HL-60 (cell line): ENCODE measurements around the gene LRRC1.

Source experiments
- DNase-seq, 2 experiments: peaks; one replicate each; pipeline ENCODE4 v3.0.0-alpha.2; 2010 to 2020; ENCODE audit warnings: low read depth in 1 of 2, low spot score in 1 of 2
- H3K27ac ChIP-seq: fragments of 250-450 bp; sonication (Bioruptor Pico); replicated peaks from 2 replicates; pipeline ENCODE4 v1.5.1; 2020; ENCODE audit warnings: mild to moderate bottlenecking, moderate library complexity
- H3K27me3 ChIP-seq: fragments of 250-450 bp; sonication (Bioruptor Pico); 2 replicates; pipeline ENCODE4 v1.5.1; 2021; ENCODE audit warnings: mild to moderate bottlenecking, moderate library complexity; ENCODE audit not compliant: insufficient read depth, poor library complexity, severe bottlenecking
- H3K4me3 ChIP-seq: replicated peaks from 2 replicates; pipeline ENCODE4 v1.5.1; 2011; ENCODE audit warnings: mild to moderate bottlenecking, control low read depth, low read length; ENCODE audit not compliant: insufficient read depth
- GABPA ChIP-seq: IDR thresholded peaks from 2 replicates; pipeline ENCODE4 v1.6.1; 2012; ENCODE audit warnings: low read depth
- POLR2AphosphoS5 ChIP-seq: IDR thresholded peaks from 2 replicates; pipeline ENCODE4 v1.6.1; 2012; ENCODE audit warnings: low read depth
- SPI1 ChIP-seq: IDR thresholded peaks from 2 replicates; pipeline ENCODE4 v1.6.1; 2012; ENCODE audit warnings: low read depth, mild to moderate bottlenecking, borderline replicate concordance
- TF ChIP-seq, protein P1 (sequence below): IDR thresholded peaks from one replicate; pipeline ENCODE4 v1.5.1; 2011; ENCODE audit warnings: low read length, control low read depth, inconsistent platforms; ENCODE audit not compliant: insufficient read depth
- TF ChIP-seq, protein P2 (sequence below): IDR thresholded peaks from 2 replicates; pipeline ENCODE4 v1.6.1; 2012; ENCODE audit warnings: low read depth; ENCODE audit not compliant: insufficient replicate concordance

LRRC1 gene

DNA sequence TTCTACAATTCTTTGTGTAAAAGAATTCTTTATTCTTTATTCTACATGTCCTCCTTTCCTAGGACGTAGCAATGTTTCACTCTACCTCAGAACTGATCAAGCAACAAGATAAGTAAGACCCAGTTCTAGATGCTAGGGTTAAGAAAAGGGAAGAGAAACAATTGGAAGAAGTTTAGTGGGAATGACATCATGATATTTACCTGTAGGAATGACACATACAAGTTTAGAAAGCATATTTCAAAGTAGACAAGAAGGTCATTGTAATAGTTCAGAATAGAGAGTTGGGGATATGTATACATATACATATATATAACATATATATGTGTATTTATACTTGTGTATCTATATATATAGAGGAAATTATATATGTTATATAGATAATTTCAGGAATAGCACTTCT is 43.4 kb upstream of the LRRC1 start:
- DNase-seq = no peak
- Histone ChIP-seq H3K4me3 (no peak overlapping the region), H3K27me3 (no peaks in the 10 kb centered on the region), H3K27ac (no peak overlapping the region)
- TF ChIP-seq, protein P1, sequence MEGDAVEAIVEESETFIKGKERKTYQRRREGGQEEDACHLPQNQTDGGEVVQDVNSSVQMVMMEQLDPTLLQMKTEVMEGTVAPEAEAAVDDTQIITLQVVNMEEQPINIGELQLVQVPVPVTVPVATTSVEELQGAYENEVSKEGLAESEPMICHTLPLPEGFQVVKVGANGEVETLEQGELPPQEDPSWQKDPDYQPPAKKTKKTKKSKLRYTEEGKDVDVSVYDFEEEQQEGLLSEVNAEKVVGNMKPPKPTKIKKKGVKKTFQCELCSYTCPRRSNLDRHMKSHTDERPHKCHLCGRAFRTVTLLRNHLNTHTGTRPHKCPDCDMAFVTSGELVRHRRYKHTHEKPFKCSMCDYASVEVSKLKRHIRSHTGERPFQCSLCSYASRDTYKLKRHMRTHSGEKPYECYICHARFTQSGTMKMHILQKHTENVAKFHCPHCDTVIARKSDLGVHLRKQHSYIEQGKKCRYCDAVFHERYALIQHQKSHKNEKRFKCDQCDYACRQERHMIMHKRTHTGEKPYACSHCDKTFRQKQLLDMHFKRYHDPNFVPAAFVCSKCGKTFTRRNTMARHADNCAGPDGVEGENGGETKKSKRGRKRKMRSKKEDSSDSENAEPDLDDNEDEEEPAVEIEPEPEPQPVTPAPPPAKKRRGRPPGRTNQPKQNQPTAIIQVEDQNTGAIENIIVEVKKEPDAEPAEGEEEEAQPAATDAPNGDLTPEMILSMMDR = no peak
- TF ChIP-seq, protein P2, sequence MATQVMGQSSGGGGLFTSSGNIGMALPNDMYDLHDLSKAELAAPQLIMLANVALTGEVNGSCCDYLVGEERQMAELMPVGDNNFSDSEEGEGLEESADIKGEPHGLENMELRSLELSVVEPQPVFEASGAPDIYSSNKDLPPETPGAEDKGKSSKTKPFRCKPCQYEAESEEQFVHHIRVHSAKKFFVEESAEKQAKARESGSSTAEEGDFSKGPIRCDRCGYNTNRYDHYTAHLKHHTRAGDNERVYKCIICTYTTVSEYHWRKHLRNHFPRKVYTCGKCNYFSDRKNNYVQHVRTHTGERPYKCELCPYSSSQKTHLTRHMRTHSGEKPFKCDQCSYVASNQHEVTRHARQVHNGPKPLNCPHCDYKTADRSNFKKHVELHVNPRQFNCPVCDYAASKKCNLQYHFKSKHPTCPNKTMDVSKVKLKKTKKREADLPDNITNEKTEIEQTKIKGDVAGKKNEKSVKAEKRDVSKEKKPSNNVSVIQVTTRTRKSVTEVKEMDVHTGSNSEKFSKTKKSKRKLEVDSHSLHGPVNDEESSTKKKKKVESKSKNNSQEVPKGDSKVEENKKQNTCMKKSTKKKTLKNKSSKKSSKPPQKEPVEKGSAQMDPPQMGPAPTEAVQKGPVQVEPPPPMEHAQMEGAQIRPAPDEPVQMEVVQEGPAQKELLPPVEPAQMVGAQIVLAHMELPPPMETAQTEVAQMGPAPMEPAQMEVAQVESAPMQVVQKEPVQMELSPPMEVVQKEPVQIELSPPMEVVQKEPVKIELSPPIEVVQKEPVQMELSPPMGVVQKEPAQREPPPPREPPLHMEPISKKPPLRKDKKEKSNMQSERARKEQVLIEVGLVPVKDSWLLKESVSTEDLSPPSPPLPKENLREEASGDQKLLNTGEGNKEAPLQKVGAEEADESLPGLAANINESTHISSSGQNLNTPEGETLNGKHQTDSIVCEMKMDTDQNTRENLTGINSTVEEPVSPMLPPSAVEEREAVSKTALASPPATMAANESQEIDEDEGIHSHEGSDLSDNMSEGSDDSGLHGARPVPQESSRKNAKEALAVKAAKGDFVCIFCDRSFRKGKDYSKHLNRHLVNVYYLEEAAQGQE = no peak
- TF ChIP-seq SPI1 = no peak
- no peak for TF ChIP-seq POLR2AphosphoS5
- TF ChIP-seq GABPA = no peak

DNA sequence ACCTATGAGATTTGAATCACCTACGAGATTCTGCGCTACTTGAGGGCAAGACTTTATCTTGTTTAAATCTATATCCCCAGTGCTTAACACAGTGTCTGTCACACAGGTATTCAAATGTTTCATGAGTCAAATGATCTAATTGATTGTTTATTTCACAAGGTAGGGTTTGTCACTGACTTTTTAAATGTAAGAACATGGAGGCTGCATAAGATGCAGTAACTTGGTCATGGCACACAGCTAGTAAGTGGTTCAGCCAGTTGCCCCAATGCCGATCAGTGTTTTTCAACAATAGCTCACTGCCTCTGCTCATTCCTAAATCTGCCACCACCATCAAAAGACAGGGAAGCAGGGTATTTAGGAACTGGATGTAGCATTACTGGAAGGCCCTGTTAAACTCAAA is 42.4 kb upstream of the LRRC1 start:
- Histone ChIP-seq H3K27ac (no peak overlapping the region), H3K27me3 (no peaks in the 10 kb centered on the region), H3K4me3 (no peak overlapping the region)
- DNase-seq = no peak
- TF ChIP-seq POLR2AphosphoS5 (no peak), GABPA (no peak), SPI1 (no peak)
- TF ChIP-seq, protein P2 = no peak
- TF ChIP-seq, protein P1 = no peak

DNA sequence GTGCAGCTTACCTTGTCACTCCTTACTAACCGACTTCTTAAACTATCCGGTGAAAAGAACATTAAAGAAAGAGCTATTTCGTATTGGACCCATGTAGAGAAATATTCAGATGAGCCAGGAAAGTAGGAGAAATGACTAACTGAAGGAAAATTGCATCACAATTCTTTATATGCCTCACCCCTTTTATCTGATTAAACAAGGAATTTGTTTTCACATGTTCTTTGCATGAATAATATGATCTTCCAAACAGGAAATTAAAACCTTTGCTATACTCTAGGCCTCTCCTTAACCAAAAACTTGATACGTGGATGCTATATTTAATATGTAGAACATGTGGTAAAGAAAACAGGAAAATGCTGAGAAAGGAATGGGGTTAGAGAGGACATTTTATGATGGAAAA is 41.9 kb upstream of the LRRC1 start:
- TF ChIP-seq GABPA (no peak), POLR2AphosphoS5 (no peak), SPI1 (no peak)
- TF ChIP-seq, protein P1 = no peak
- TF ChIP-seq, protein P2 = no peak
- H3K27ac ChIP-seq = no peak overlapping the region
- H3K27me3 ChIP-seq = no peaks in the 10 kb centered on the region
- no peak for DNase-seq
- H3K4me3 ChIP-seq = no peak overlapping the region
